IMR-90 (cell line): Measurements from ENCODE around the gene OR13F1. TPM values are rescaled to one million over a fixed set of nuclear protein-coding genes. Genes with fewer than 3 reads are reported as not detected.

Experiments used
- ATAC-seq: fragments of 200-7000 bp; cut with Tn5 transposase; 2 replicates; pipeline ENCODE4 v1.9.1; 2020; ENCODE audit warnings: low read depth, mild to moderate bottlenecking, moderate library complexity
- BruUV-seq: library from RNA; stranded (reverse); fragments of 400-500 nt; replicated peaks from 2 replicates; lab custom pipeline; 2021; lab: Mats Ljungman, UMichigan
- CTCF ChIA-PET: fragments of 300-600 bp; formaldehyde crosslinking; extraction: SDS; loops from one replicate; lab custom pipeline; 2021; ENCODE audit warnings: antibody characterized with exemption; lab: Yijun Ruan, JAX
- POLR2A ChIA-PET: fragments of 300-600 bp; sonication (Branson Sonifier 250); formaldehyde crosslinking; loops from one replicate; lab custom pipeline; 2022; ENCODE audit warnings: antibody characterized with exemption; ENCODE audit not compliant: unreplicated experiment; lab: Charles Lee
- DNase-seq: peaks from one replicate; pipeline ENCODE4 v3.0.0; 2013
- H2AFZ ChIP-seq: replicated peaks from 2 replicates; pipeline ENCODE3; 2013; ENCODE audit warnings: low read length, mild to moderate bottlenecking; ENCODE audit not compliant: poor library complexity
- H2AK5ac ChIP-seq: 2 replicates; pipeline ENCODE4 v1.6.1; 2013; ENCODE audit warnings: low read depth, low read length, inconsistent platforms
- H2AK9ac ChIP-seq: replicated peaks from 2 replicates; pipeline ENCODE3; 2013; ENCODE audit warnings: mild to moderate bottlenecking, low read depth, low read length, moderate library complexity; ENCODE audit not compliant: poor library complexity
- H2BK120ac ChIP-seq: 2 replicates; pipeline ENCODE4 v1.6.1; 2013; ENCODE audit warnings: low read depth, low read length, inconsistent platforms
- H2BK15ac ChIP-seq: 3 replicates; pipeline ENCODE4 v1.6.1; 2013; ENCODE audit warnings: low read depth, low read length, inconsistent platforms
- H2BK20ac ChIP-seq: 2 replicates; pipeline ENCODE4 v1.6.1; 2013; ENCODE audit warnings: low read depth, mild to moderate bottlenecking, inconsistent platforms, low read length, moderate library complexity
- H2BK5ac ChIP-seq: 2 replicates; pipeline ENCODE4 v1.6.1; 2013; ENCODE audit warnings: mild to moderate bottlenecking, low read depth, low read length, inconsistent platforms; ENCODE audit not compliant: poor library complexity, severe bottlenecking
- H3K14ac ChIP-seq: replicated peaks from 2 replicates; pipeline ENCODE4 v1.6.1; 2013; ENCODE audit warnings: low read depth, low read length, inconsistent platforms
- H3K18ac ChIP-seq: 2 replicates; pipeline ENCODE4 v1.6.1; 2013; ENCODE audit warnings: low read depth, low read length, control low read depth
- H3K23ac ChIP-seq: 2 replicates; pipeline ENCODE4 v1.6.1; 2013; ENCODE audit warnings: low read depth, low read length, inconsistent platforms
- H3K27ac ChIP-seq: 2 replicates; pipeline ENCODE4 v1.5.1; 2013; ENCODE audit warnings: mild to moderate bottlenecking, control low read depth, low read length; ENCODE audit not compliant: insufficient read depth
- H3K27me3 ChIP-seq: 2 replicates; pipeline ENCODE4 v1.6.1; 2013; ENCODE audit warnings: low read length; ENCODE audit not compliant: control insufficient read depth, insufficient read depth
- H3K36me3 ChIP-seq: 2 replicates; pipeline ENCODE4 v1.6.1; 2013; ENCODE audit warnings: low read length, mixed read lengths; ENCODE audit not compliant: control insufficient read depth, insufficient read depth
- H3K4ac ChIP-seq: 2 replicates; pipeline ENCODE4 v1.6.1; 2013; ENCODE audit warnings: low read depth, low read length, inconsistent platforms
- H3K4me1 ChIP-seq: 2 replicates; pipeline ENCODE4 v1.6.1; 2013; ENCODE audit warnings: low read length, mixed read lengths; ENCODE audit not compliant: control insufficient read depth, insufficient read depth
- H3K4me2 ChIP-seq: 2 replicates; pipeline ENCODE4 v1.6.1; 2013; ENCODE audit warnings: low read depth, mild to moderate bottlenecking, control low read depth, low read length, moderate library complexity
- H3K4me3 ChIP-seq: 2 replicates; pipeline ENCODE4 v1.5.1; 2013; ENCODE audit warnings: low read depth, mild to moderate bottlenecking, control low read depth, low read length, moderate library complexity; ENCODE audit not compliant: insufficient read depth
- H3K56ac ChIP-seq: 2 replicates; pipeline ENCODE4 v1.6.1; 2013; ENCODE audit warnings: low read length, inconsistent platforms; ENCODE audit not compliant: insufficient read depth; ENCODE audit errors: extremely low read depth
- H3K79me1 ChIP-seq, 2 experiments: 2 replicates each; pipeline ENCODE4 v1.6.1; 2013; ENCODE audit warnings: low read length in 2 of 2, inconsistent platforms in 1 of 2, low read depth in 1 of 2
- H3K9ac ChIP-seq: 2 replicates; pipeline ENCODE4 v1.6.1; 2013; ENCODE audit warnings: low read depth, low read length, control low read depth
- H3K9me1 ChIP-seq: 2 replicates; pipeline ENCODE4 v1.6.1; 2013; ENCODE audit warnings: low read length, inconsistent platforms; ENCODE audit not compliant: insufficient read depth
- H3K9me3 ChIP-seq: 2 replicates; pipeline ENCODE4 v1.6.1; 2013; ENCODE audit warnings: low read length; ENCODE audit not compliant: control insufficient read depth, insufficient read depth
- H4K20me1 ChIP-seq: 2 replicates; pipeline ENCODE4 v1.6.1; 2013; ENCODE audit warnings: low read length, inconsistent platforms; ENCODE audit not compliant: insufficient read depth
- H4K5ac ChIP-seq: 2 replicates; pipeline ENCODE4 v1.6.1; 2013; ENCODE audit warnings: mild to moderate bottlenecking, low read depth, low read length, control low read depth
- H4K8ac ChIP-seq, 2 experiments: 2 replicates each; pipeline ENCODE4 v1.6.1; 2013; ENCODE audit warnings: low read depth in 2 of 2, low read length in 2 of 2, control low read depth in 1 of 2, inconsistent platforms in 1 of 2
- H4K91ac ChIP-seq: 2 replicates; pipeline ENCODE4 v1.6.1; 2013; ENCODE audit warnings: low read depth, low read length, inconsistent platforms; ENCODE audit not compliant: insufficient read depth
- BHLHE40 ChIP-seq: fragments of 150-350 bp; IDR thresholded peaks from 2 replicates; pipeline ENCODE4 v1.6.1; 2016; ENCODE audit warnings: mild to moderate bottlenecking, low read depth, low read length
- CEBPB ChIP-seq: IDR thresholded peaks from 2 replicates; pipeline ENCODE4 v1.6.1; 2012; ENCODE audit warnings: low read depth, low read length, improper control_type of control experiment
- CHD1 ChIP-seq: IDR thresholded peaks from 2 replicates; pipeline ENCODE4 v1.6.1; 2012; ENCODE audit warnings: low read depth, low read length, improper control_type of control experiment
- CTCF ChIP-seq: conservative IDR thresholded peaks from 2 replicates; pipeline ENCODE4 v1.5.1; 2012; ENCODE audit warnings: mild to moderate bottlenecking, low read depth, low read length, improper control_type of control experiment
- ELK1 ChIP-seq: fragments of 150-350 bp; IDR thresholded peaks from 2 replicates; pipeline ENCODE4 v1.6.1; 2016; ENCODE audit warnings: low read depth, mild to moderate bottlenecking, low read length, moderate library complexity, borderline replicate concordance
- FOS ChIP-seq: fragments of 150-350 bp; IDR thresholded peaks from 2 replicates; pipeline ENCODE4 v1.6.1; 2016; ENCODE audit warnings: low read depth, low read length
- MAFK ChIP-seq: IDR thresholded peaks from 2 replicates; pipeline ENCODE4 v1.6.1; 2012; ENCODE audit warnings: low read depth, low read length, improper control_type of control experiment
- MAZ ChIP-seq: IDR thresholded peaks from 2 replicates; pipeline ENCODE4 v1.6.1; 2012; ENCODE audit warnings: low read depth, mild to moderate bottlenecking, low read length, improper control_type of control experiment, moderate library complexity, borderline replicate concordance
- MXI1 ChIP-seq: IDR thresholded peaks from 2 replicates; pipeline ENCODE4 v1.6.1; 2012; ENCODE audit warnings: low read depth, mild to moderate bottlenecking, low read length, moderate library complexity, borderline replicate concordance
- NFE2L2 ChIP-seq: fragments of 150-350 bp; IDR thresholded peaks from 2 replicates; pipeline ENCODE4 v1.6.1; 2016; ENCODE audit warnings: low read depth, mild to moderate bottlenecking, low read length
- POLR2A ChIP-seq: IDR thresholded peaks from 2 replicates; pipeline ENCODE4 v1.6.1; 2012; ENCODE audit warnings: mild to moderate bottlenecking, low read depth, low read length
- RAD21 ChIP-seq: IDR thresholded peaks from 2 replicates; pipeline ENCODE4 v1.6.1; 2012; ENCODE audit warnings: low read length, improper control_type of control experiment
- RCOR1 ChIP-seq: IDR thresholded peaks from 2 replicates; pipeline ENCODE4 v1.6.1; 2012; ENCODE audit warnings: mild to moderate bottlenecking, low read length, improper control_type of control experiment; ENCODE audit not compliant: insufficient replicate concordance
- RFX5 ChIP-seq: IDR thresholded peaks from 2 replicates; pipeline ENCODE4 v1.8.0; 2012; ENCODE audit warnings: low read depth, mild to moderate bottlenecking, low read length, moderate library complexity
- SMC3 ChIP-seq: fragments of 150-350 bp; IDR thresholded peaks from 2 replicates; pipeline ENCODE4 v1.6.1; 2016; ENCODE audit warnings: low read depth, mild to moderate bottlenecking, antibody characterized with exemption, low read length, moderate library complexity
- USF2 ChIP-seq: fragments of 150-350 bp; IDR thresholded peaks from 2 replicates; pipeline ENCODE4 v1.6.1; 2017; ENCODE audit warnings: mild to moderate bottlenecking, antibody characterized with exemption, low read length, low read depth
- dilution Hi-C: fragments of 300-500 bp; cut with HindIII; formaldehyde crosslinking; loops from one replicate; pipeline ENCODE4 v1.14.3; 2018; ENCODE audit warnings: low sequenced_read_pairs; ENCODE audit not compliant: unreplicated experiment
- in situ Hi-C: fragments of 300-500 bp; cut with MboI; formaldehyde crosslinking; loops from 3 replicates; pipeline ENCODE4 v1.14.3; 2019; ENCODE audit warnings: low sequenced_read_pairs, inconsistent platforms, mixed read lengths
- intact Hi-C: fragments of 100-400 bp; cut with micrococcal nuclease; formaldehyde crosslinking; loops from 2 replicates; pipeline ENCODE4 v1.10.0; 2022
- polyA plus RNA-seq, 3 experiments: library from polyadenylated mRNA; depleted of rRNA; stranded (reverse); fragments of >200 nt; gene quantifications; 2 replicates each; pipeline ENCODE4 v1.2.3, GENCODE V29; 2012; ENCODE audit warnings: low replicate concordance in 1 of 3
- total RNA-seq: library from RNA; depleted of rRNA; stranded (reverse); fragments of >200 nt; gene quantifications from 2 replicates; pipeline ENCODE4 v1.2.3, GENCODE V29; 2012

Gene OR13F1
- total and polyA plus RNA-seq, 2 of the 4 experiments (the other 2 are of a cell fraction), result not detected

DNA sequence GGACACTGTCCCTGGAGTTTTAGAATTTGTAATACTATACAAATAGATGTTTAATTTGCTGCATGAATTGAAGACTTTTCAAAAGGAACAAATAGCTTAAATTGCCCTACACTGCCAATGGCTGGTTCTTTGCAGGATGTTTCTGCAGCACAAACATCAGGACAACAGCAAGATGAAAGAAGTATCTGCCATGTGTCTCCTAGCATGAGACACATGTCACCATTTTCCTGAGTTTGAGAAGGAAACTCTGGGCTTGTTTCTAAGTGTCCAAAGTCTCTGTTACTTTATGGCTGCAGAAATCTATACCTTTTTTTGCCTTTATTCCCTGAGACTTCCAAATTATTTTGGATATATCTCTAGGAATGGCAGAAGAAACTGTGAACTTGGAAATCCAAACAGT, 623 bp upstream of the OR13F1 start:
- H3K14ac ChIP-seq, result no peak overlapping the region
- no TSS peak for BruUV-seq
- CTCF ChIA-PET, result no interaction called here
- H4K5ac ChIP-seq, result no peak overlapping the region
- no peak overlapping the region for H4K91ac ChIP-seq
- H3K9ac ChIP-seq, result no peak overlapping the region
- H3K23ac ChIP-seq, result no peak overlapping the region
- ATAC-seq (no peak), DNase-seq (no peak)
- TF ChIP-seq SMC3, result no peak
- TF ChIP-seq NFE2L2, result no peak
- no peak for TF ChIP-seq USF2
- no peak for TF ChIP-seq RAD21
- no peak for TF ChIP-seq CEBPB
- no peak for TF ChIP-seq FOS
- no peak for TF ChIP-seq BHLHE40
- no peak for TF ChIP-seq CHD1
- TF ChIP-seq RFX5, result no peak
- TF ChIP-seq ELK1, result no peak
- no peak for TF ChIP-seq RCOR1
- no peak for TF ChIP-seq MAFK
- no peak for TF ChIP-seq MXI1
- TF ChIP-seq MAZ, result no peak
- TF ChIP-seq CTCF, result no peak
- TF ChIP-seq POLR2A, result no peak
- H3K4me2 ChIP-seq, result no peak overlapping the region
- dilution Hi-C loops (no loop called here), intact Hi-C loops (no loop called here), in situ Hi-C loops (no loop called here)
- peaks cover 9% of the 10 kb centered on the region for H3K9me3 ChIP-seq
- H3K27ac ChIP-seq, result no peak overlapping the region
- no peak overlapping the region for H3K18ac ChIP-seq
- H2BK5ac ChIP-seq, result no peak overlapping the region
- H3K4me1 ChIP-seq, result no peaks in the 10 kb centered on the region
- H3K36me3 ChIP-seq, result no peaks in the 10 kb centered on the region
- no peak overlapping the region for H3K4me3 ChIP-seq
- no peak overlapping the region for H4K8ac ChIP-seq
- H4K20me1 ChIP-seq, result no peaks in the 10 kb centered on the region
- H2BK120ac ChIP-seq, result no peak overlapping the region
- no peaks in the 10 kb centered on the region for H3K27me3 ChIP-seq
- POLR2A ChIA-PET, result no interaction called here
- no peaks in the 10 kb centered on the region for H3K9me1 ChIP-seq
- no peak overlapping the region for H3K56ac ChIP-seq
- no peaks in the 10 kb centered on the region for H3K79me1 ChIP-seq
- H2BK20ac ChIP-seq, result no peak overlapping the region
- no peak overlapping the region for H3K4ac ChIP-seq
- H2AK5ac ChIP-seq, result no peak overlapping the region
- H2BK15ac ChIP-seq, result no peak overlapping the region
- no peak overlapping the region for H2AK9ac ChIP-seq
- H2AFZ ChIP-seq, result no peak overlapping the region
